Neural cell (in vitro differentiated cells): ENCODE measurements around the gene BST2. TPM values are rescaled to one million over a fixed set of nuclear protein-coding genes. Genes with fewer than 3 reads are reported as not detected.

Source experiments
- H2AFZ ChIP-seq: fragments of 200-600, 300-800 bp; sonication (generic), shearing (Covaris generic); 2 replicates; pipeline ENCODE4 v1.6.0; 2014; ENCODE audit warnings: low read depth, mild to moderate bottlenecking, antibody characterized with exemption, low read length, moderate library complexity
- H3F3A ChIP-seq: fragments of 200-600 bp; shearing (Covaris generic); 2 replicates; pipeline ENCODE4 v1.6.1; 2016; ENCODE audit warnings: mild to moderate bottlenecking, moderate library complexity, mixed read lengths, antibody characterized with exemption, low read length; ENCODE audit not compliant: insufficient read depth, poor library complexity, severe bottlenecking
- H3K27ac ChIP-seq: fragments of 200-600, 300-800 bp; sonication (generic), shearing (Covaris generic); 2 replicates; pipeline ENCODE4 v1.5.1; 2014; ENCODE audit warnings: mild to moderate bottlenecking, low read length, moderate library complexity
- H3K27me3 ChIP-seq: fragments of 300-800, 200-600 bp; sonication (generic), shearing (Covaris generic); 2 replicates; pipeline ENCODE4 v1.6.0; 2014; ENCODE audit warnings: mild to moderate bottlenecking, low read depth, low read length, moderate library complexity; ENCODE audit not compliant: insufficient read depth
- H3K36me3 ChIP-seq: fragments of 300-800, 200-600 bp; sonication (generic), shearing (Covaris generic); 2 replicates; pipeline ENCODE4 v1.5.1; 2014; ENCODE audit warnings: mild to moderate bottlenecking, antibody characterized with exemption, low read length, moderate library complexity; ENCODE audit not compliant: insufficient read depth
- H3K4me2 ChIP-seq: fragments of 300-800, 200-600 bp; sonication (generic), shearing (Covaris generic); 2 replicates; pipeline ENCODE4 v1.6.0; 2014; ENCODE audit warnings: mild to moderate bottlenecking, low read length
- H3K4me3 ChIP-seq: fragments of 300-800, 200-600 bp; sonication (generic), shearing (Covaris generic); 2 replicates; pipeline ENCODE4 v1.5.1; 2014; ENCODE audit warnings: mild to moderate bottlenecking, low read length, moderate library complexity
- H3K79me2 ChIP-seq: fragments of 200-600 bp; shearing (Covaris generic); replicated peaks from 2 replicates; pipeline ENCODE4 v1.6.0; 2014; ENCODE audit warnings: mild to moderate bottlenecking, low read length, moderate library complexity; ENCODE audit not compliant: insufficient read depth
- H3K9ac ChIP-seq: fragments of 300-800, 200-600 bp; sonication (generic), shearing (Covaris generic); 2 replicates; pipeline ENCODE4 v1.6.1; 2016; ENCODE audit warnings: mild to moderate bottlenecking, low read length, mixed read lengths
- H3K9me2 ChIP-seq: fragments of 200-600 bp; shearing (Covaris generic); 2 replicates; pipeline ENCODE4 v1.6.1; 2016; ENCODE audit warnings: mild to moderate bottlenecking, low read length, mixed read lengths; ENCODE audit not compliant: insufficient read depth
- H3K9me3 ChIP-seq: fragments of 200-600, 300-800 bp; sonication (generic), shearing (Covaris generic); 2 replicates; pipeline ENCODE4 v1.6.1; 2016; ENCODE audit warnings: mild to moderate bottlenecking, mixed run types, low read length, moderate library complexity, mixed read lengths
- H4K20me1 ChIP-seq: fragments of 200-600 bp; shearing (Covaris generic); 2 replicates; pipeline ENCODE4 v1.6.1; 2016; ENCODE audit warnings: mild to moderate bottlenecking, mixed run types; ENCODE audit not compliant: insufficient read depth
- CTCF ChIP-seq: fragments of 450-650 bp; IDR thresholded peaks from 2 replicates; pipeline ENCODE4 v1.5.1; 2014; ENCODE audit warnings: antibody characterized with exemption, mild to moderate bottlenecking, moderate library complexity; ENCODE audit not compliant: poor library complexity, severe bottlenecking
- EP300 ChIP-seq: fragments of 450-650 bp; conservative IDR thresholded peaks from 2 replicates; pipeline ENCODE4 v1.6.1; 2014; ENCODE audit warnings: antibody characterized with exemption, mild to moderate bottlenecking, moderate library complexity; ENCODE audit not compliant: poor library complexity, severe bottlenecking
- EZH2 ChIP-seq: fragments of 200-600, 300-800 bp; shearing (Covaris generic), sonication (generic); IDR thresholded peaks from 2 replicates; pipeline ENCODE4 v1.6.1; 2014; ENCODE audit warnings: antibody characterized with exemption, low read length, borderline replicate concordance, mild to moderate bottlenecking; ENCODE audit not compliant: insufficient read depth, poor library complexity, severe bottlenecking
- MXI1 ChIP-seq: fragments of 450-650 bp; conservative IDR thresholded peaks from 2 replicates; pipeline ENCODE4 v1.6.1; 2014; ENCODE audit warnings: antibody characterized with exemption, mild to moderate bottlenecking; ENCODE audit not compliant: poor library complexity, severe bottlenecking
- POLR2AphosphoS5 ChIP-seq: IDR thresholded peaks from 2 replicates; pipeline ENCODE4 v1.6.1; 2012
- RAD21 ChIP-seq: fragments of 450-650 bp; conservative IDR thresholded peaks from 2 replicates; pipeline ENCODE4 v1.6.1; 2014; ENCODE audit warnings: antibody characterized with exemption, mild to moderate bottlenecking, moderate library complexity
- REST ChIP-seq: IDR thresholded peaks from 2 replicates; pipeline ENCODE4 v1.6.1; 2012; ENCODE audit warnings: borderline replicate concordance
- SMC3 ChIP-seq: fragments of 450-650 bp; conservative IDR thresholded peaks from 2 replicates; pipeline ENCODE4 v1.6.1; 2014; ENCODE audit warnings: antibody characterized with exemption, mild to moderate bottlenecking, moderate library complexity; ENCODE audit not compliant: poor library complexity
- TAF1 ChIP-seq: IDR thresholded peaks from 2 replicates; pipeline ENCODE4 v1.6.1; 2012; ENCODE audit warnings: low read depth
- polyA plus RNA-seq: library from polyadenylated mRNA; depleted of rRNA; stranded (reverse); fragments of >200 nt; gene quantifications from 2 replicates; pipeline ENCODE4 v1.2.3, GENCODE V29; 2014

BST2 gene
- polyA plus RNA-seq, 1 donor from 2014 or later = not detected

- H3K9me3 ChIP-seq = no peaks in the 10 kb centered on the region
- H3K79me2 ChIP-seq = no peaks in the 10 kb centered on the region
- no peaks in the 10 kb centered on the region for H3K9me2 ChIP-seq
- H4K20me1 ChIP-seq = no peaks in the 10 kb centered on the region
- no peak overlapping the region for H2AFZ ChIP-seq
- no peaks in the 10 kb centered on the region for H3K27me3 ChIP-seq
- no peaks in the 10 kb centered on the region for H3K36me3 ChIP-seq
- no peak overlapping the region for H3K27ac ChIP-seq
- H3F3A ChIP-seq = peaks cover 3% of the 10 kb centered on the region
- H3K4me2 ChIP-seq = peak overlapping the region; percentile 27
- H3K4me3 ChIP-seq = peak overlapping the region; percentile 92
- no peak overlapping the region for H3K9ac ChIP-seq
- TF ChIP-seq REST (no peak), EP300 (no peak), POLR2AphosphoS5 (no peak), SMC3 (no peak), RAD21 (no peak), CTCF (no peak), MXI1 (no peak), TAF1 (no peak), EZH2 (no peak)
These were observed 13.3 kb upstream of the BST2 start for GRCh38 chr19:17418710-17419109.

GRCh38 chr19:17415121-17415520 is 9.7 kb upstream of the BST2 start:
- H3K79me2 ChIP-seq = no peaks in the 10 kb centered on the region
- TF ChIP-seq MXI1 = no peak
- TF ChIP-seq REST = no peak
- TF ChIP-seq EZH2 = no peak
- no peak for TF ChIP-seq RAD21
- TF ChIP-seq SMC3 = no peak
- TF ChIP-seq CTCF = no peak
- TF ChIP-seq TAF1 = no peak
- no peak for TF ChIP-seq POLR2AphosphoS5
- TF ChIP-seq EP300 = no peak
- no peak overlapping the region for H3K27ac ChIP-seq
- H3K9me2 ChIP-seq = no peaks in the 10 kb centered on the region
- no peaks in the 10 kb centered on the region for H4K20me1 ChIP-seq
- H3K9ac ChIP-seq = no peak overlapping the region
- H3K27me3 ChIP-seq = no peaks in the 10 kb centered on the region
- H3K4me2 ChIP-seq = no peak overlapping the region
- H3F3A ChIP-seq = peaks cover 3% of the 10 kb centered on the region
- no peak overlapping the region for H3K4me3 ChIP-seq
- H3K36me3 ChIP-seq = no peaks in the 10 kb centered on the region
- H2AFZ ChIP-seq = no peak overlapping the region
- H3K9me3 ChIP-seq = no peaks in the 10 kb centered on the region
